ENCODE measurements around the gene TTC32.

TTC32 gene

DNA sequence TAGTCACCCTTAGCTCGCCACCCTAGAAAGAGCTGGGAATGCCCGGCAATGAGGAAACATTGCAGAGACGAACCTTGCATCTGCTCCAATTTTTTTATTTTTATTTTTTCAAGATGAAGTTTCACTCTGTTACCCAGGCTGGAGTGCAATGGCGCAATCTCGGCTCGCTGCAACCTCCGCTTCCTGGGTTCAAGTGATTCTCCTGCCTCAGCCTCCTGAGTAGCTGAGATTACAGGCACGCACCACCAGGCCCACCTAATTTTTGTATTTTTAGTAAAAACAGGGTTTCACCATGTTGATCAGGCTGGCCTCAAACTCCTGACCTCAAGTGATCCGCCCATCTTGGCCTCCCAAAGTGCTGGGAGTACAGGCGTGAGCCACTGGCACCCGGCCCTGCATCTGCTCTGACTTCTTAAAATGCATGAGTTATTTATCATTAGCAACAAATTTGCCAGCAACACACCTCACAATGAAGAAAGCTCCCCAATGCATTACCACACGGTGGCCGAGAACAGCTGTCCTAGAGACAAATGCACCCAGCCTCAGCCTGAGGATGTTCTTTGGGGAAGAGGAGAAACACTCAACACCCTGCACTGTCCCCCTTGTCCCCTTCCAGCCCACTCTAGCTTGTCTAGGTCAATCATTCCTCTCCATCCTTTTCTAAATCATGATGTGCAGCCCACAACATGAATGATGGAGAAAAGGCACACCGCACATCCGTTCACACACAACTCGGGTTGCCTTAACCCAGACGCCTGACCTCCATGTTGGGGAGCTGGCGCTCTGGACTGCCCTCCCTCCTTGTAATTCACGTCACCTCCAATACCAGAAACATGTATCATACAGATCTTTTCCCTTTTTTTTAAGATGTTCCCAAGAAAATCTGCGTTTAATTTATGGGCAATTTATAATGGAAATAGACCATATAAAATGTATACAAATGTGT is 46.9 kb downstream of the TTC32 start:
- TF ChIP-seq GATA3 (IDR thresholded peaks at IDR 0.05; ENCODE audit: low read depth, low read length) (no peak), GATA2 (IDR thresholded peaks at IDR 0.05; ENCODE audit: low read depth, low read length) (no peak)

DNA sequence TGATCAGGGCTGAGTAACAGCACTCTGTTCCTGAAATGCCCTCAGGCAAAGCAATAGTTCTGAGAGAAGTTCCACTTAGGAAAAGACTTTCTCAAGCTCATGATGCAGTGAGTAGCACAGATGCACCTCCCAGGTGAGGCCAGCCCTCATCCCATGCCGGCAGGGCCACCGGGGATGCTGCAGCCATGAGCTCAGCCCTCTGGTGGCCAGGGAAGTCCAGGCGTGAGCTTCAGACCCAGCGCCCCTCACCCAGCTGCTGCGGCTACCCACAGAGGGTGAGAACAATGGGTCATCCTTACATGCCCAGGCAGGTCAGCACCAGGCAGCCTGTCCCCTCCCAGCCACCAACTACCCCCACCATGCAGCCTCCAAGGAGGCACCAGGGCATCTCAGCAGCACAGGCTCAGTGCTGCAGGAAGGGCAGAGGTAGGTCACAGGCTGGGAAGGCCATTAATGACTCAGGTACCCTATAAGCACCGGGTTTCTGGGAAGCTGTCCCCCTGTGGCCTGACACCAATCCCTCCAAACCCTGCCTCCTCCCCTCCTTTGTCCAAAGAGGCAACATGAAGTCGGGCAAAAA is 50.6 kb downstream of the TTC32 start:
- TF ChIP-seq GATA2 (IDR thresholded peaks at IDR 0.05; ENCODE audit: low read depth, low read length) (no peak), GATA3 (IDR thresholded peaks at IDR 0.05; ENCODE audit: low read depth, low read length) (no peak)

DNA sequence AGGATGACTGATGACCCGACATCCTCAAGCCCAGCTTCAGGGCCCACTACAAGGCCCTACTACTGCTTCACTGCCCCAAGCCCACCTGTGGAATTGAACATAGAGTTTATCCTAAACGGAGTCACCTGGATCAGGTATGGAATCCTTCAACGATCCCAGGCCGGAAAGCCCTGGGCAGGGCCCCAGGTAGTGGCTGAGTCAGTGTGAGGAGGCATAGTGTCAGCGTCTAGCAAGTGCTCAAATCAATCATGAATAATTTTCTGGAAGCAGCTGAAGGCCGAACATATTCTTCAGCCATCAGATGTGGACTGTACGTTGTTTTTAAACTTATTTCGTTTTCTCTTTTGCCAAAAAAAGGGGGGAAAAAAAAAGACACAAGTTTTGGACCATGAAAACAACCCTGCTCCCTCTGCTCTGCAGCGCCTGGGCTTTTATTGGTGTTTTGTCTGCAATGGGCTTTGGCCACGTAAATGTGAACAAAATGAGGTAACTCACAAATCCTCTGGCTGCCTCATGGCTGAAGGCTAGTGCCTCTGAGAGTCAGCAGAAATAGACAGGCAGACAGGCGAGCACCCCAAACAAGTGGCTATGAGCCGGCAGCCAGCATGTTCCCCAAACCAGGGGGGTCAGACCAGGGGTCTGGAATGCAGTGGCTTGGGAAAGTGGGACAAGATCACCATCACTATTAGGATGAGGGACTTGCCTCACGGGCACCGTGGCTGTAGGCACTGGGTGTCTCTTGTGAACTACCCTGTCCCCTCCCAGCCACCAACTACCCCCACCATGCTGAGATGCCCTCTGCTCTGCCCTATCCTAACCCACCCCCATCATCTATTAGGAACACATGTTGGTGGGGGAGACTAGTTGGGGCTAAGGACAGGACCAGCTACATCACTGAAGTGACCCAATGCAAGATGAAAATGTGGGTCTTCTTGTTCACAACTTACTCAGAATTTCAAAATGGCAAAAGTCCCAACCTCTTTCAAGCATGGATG is 51.4 kb downstream of the TTC32 start:
- TF ChIP-seq GATA3 (IDR thresholded peaks at IDR 0.05; ENCODE audit: low read depth, low read length): no peak
- no peak for TF ChIP-seq GATA2 (IDR thresholded peaks at IDR 0.05; ENCODE audit: low read depth, low read length)

- TF ChIP-seq GATA3 (IDR thresholded peaks at IDR 0.05; ENCODE audit: low read depth, low read length) (no peak), GATA2 (IDR thresholded peaks at IDR 0.05; ENCODE audit: low read depth, low read length) (no peak)
These were observed 52.8 kb downstream of the TTC32 start for GRCh38 chr2:19848952-19849351.

- TF ChIP-seq GATA2 (IDR thresholded peaks at IDR 0.05; ENCODE audit: low read depth, low read length) (no peak), GATA3 (IDR thresholded peaks at IDR 0.05; ENCODE audit: low read depth, low read length) (no peak)
These were observed 53.6 kb downstream of the TTC32 start for GRCh38 chr2:19848029-19848750.

GRCh38 chr2:19847486-19847885 is 54.3 kb downstream of the TTC32 start:
- no peak for TF ChIP-seq GATA2 (IDR thresholded peaks at IDR 0.05; ENCODE audit: low read depth, low read length)
- no peak for TF ChIP-seq GATA3 (IDR thresholded peaks at IDR 0.05; ENCODE audit: low read depth, low read length)

Data from SH-SY5Y (cell line).